Thyroid gland (tissue), 4 donors: Measurements from ENCODE around the gene EMID1. TPM values are rescaled to one million over a fixed set of nuclear protein-coding genes. Genes with fewer than 3 reads are reported as not detected.

Experiments used
- DNase-seq, 2 donors: peaks; one replicate each; pipeline ENCODE4 v3.0.0-alpha.2; 2019
- H3K27ac ChIP-seq, 3 donors: fragments of 200-600 bp; sonication (generic); 1 replicate in 2 of 3; 2 replicates in 1 of 3; pipeline ENCODE4 v1.5.1; 2016 to 2019; ENCODE audit warnings: mild to moderate bottlenecking in 1 of 3, moderate library complexity in 1 of 3
- H3K27me3 ChIP-seq: fragments of 200-600 bp; sonication (generic); one replicate; pipeline ENCODE4 v1.5.1; 2019
- H3K36me3 ChIP-seq, 2 donors: fragments of 200-600 bp; sonication (generic); one replicate each; pipeline ENCODE4 v1.5.1; 2016 to 2019
- H3K4me1 ChIP-seq, 2 donors: fragments of 200-600 bp; sonication (generic); one replicate each; pipeline ENCODE4 v1.5.1; 2017 to 2019
- H3K4me3 ChIP-seq, 3 donors: fragments of 200-600 bp; sonication (generic); replicated peaks in 1 of 3; 1 replicate in 2 of 3; 2 replicates in 1 of 3; pipeline ENCODE4 v1.5.1; 2016; ENCODE audit warnings: mild to moderate bottlenecking in 1 of 3
- H3K9me3 ChIP-seq: fragments of 200-600 bp; sonication (generic); one replicate; pipeline ENCODE4 v1.5.1; 2017
- CTCF ChIP-seq, 6 experiments: fragments of 200-600 bp in 3 of 6; fragments of 450-650 bp in 3 of 6; sonication (generic) in 3 of 6; IDR thresholded peaks; one replicate each; pipeline ENCODE4 v1.5.1; 2016 to 2019; ENCODE audit warnings: antibody characterized with exemption in 6 of 6, mild to moderate bottlenecking in 2 of 6, inconsistent platforms in 1 of 6, moderate library complexity in 1 of 6
- POLR2A ChIP-seq, 2 donors: fragments of 450-650 bp; IDR thresholded peaks; one replicate each; pipeline ENCODE4 v1.6.1; 2017; ENCODE audit warnings: antibody characterized with exemption in 2 of 2, mild to moderate bottlenecking in 2 of 2, moderate library complexity in 1 of 2
- WGBS, 2 donors: methylation state at CpG; one replicate each; pipeline ENCODE4 v1.1.5; 2017; 5-methylcytosine and 5-hydroxymethylcytosine counted together
- intact Hi-C: fragments of 100-400 bp; cut with DNase I; formaldehyde crosslinking; loops from one replicate; pipeline ENCODE4 v1.15.1; 2023
- total RNA-seq, 4 donors: library from RNA; depleted of rRNA; stranded (reverse); fragments of >200 nt; gene quantifications; one replicate each; pipeline ENCODE4 v1.2.3, GENCODE V29; 2016

Gene EMID1
- total RNA-seq, 4 donors from 2014 or later = 14.0 to 55.9 (median 19.0) TPM

GRCh38 chr22:29292379-29292778 is 86.7 kb downstream of the EMID1 start:
- DNase-seq = no peak
- Histone ChIP-seq H3K4me3 (no peak overlapping the region), H3K9me3 (no peaks in the 10 kb centered on the region), H3K4me1 (no peaks in the 10 kb centered on the region), H3K27ac (no peak overlapping the region), H3K27me3 (no peaks in the 10 kb centered on the region), H3K36me3 (peaks cover 87 to 94% of the 10 kb centered on the region in 2 donors)
- no peak for TF ChIP-seq POLR2A (IDR thresholded peaks at IDR 0.05)
- TF ChIP-seq CTCF (IDR thresholded peaks at IDR 0.05) = no peak
- intact Hi-C loops = no loop called here

- no peak for TF ChIP-seq CTCF (IDR thresholded peaks at IDR 0.05)
- TF ChIP-seq POLR2A (IDR thresholded peaks at IDR 0.05) = no peak
- DNase-seq = no peak
- WGBS, 2 donors = 76 to 83% methylated on average over 8 of the region's 8 CpGs
- Histone ChIP-seq H3K4me1 (peaks cover 0 to 5% of the 10 kb centered on the region in 2 donors), H3K9me3 (no peaks in the 10 kb centered on the region), H3K36me3 (peaks cover 64 to 72% of the 10 kb centered on the region in 2 donors), H3K4me3 (no peak overlapping the region), H3K27me3 (no peaks in the 10 kb centered on the region), H3K27ac (no peak overlapping the region)
- intact Hi-C loops = no loop called here
Measured at GRCh38 chr22:29298641-29299040, 92.9 kb downstream of the EMID1 start.

GRCh38 chr22:29299136-29299900 is 93.6 kb downstream of the EMID1 start:
- H3K4me3 ChIP-seq = no peak overlapping the region
- DNase-seq = no peak
- WGBS, 2 donors = 91 to 93% methylated on average over 18 to 19 of the region's 19 CpGs
- no peaks in the 10 kb centered on the region for H3K9me3 ChIP-seq
- peaks cover 57 to 65% of the 10 kb centered on the region in 2 donors for H3K36me3 ChIP-seq
- TF ChIP-seq POLR2A (IDR thresholded peaks at IDR 0.05) = no peak
- no peak for TF ChIP-seq CTCF (IDR thresholded peaks at IDR 0.05)
- peaks cover 0 to 5% of the 10 kb centered on the region in 2 donors for H3K4me1 ChIP-seq
- intact Hi-C loops = no loop called here
- no peaks in the 10 kb centered on the region for H3K27me3 ChIP-seq
- H3K27ac ChIP-seq = no peak overlapping the region

- TF ChIP-seq POLR2A (IDR thresholded peaks at IDR 0.05) = no peak
- TF ChIP-seq CTCF (IDR thresholded peaks at IDR 0.05) = no peak
Measured at GRCh38 chr22:29300467-29300806, 94.7 kb downstream of the EMID1 start.

GRCh38 chr22:29300807-29301601 is 95.3 kb downstream of the EMID1 start:
- H3K4me1 ChIP-seq = peaks cover 0 to 8% of the 10 kb centered on the region in 2 donors
- H3K36me3 ChIP-seq = peaks cover 45 to 48% of the 10 kb centered on the region in 2 donors
- TF ChIP-seq POLR2A (IDR thresholded peaks at IDR 0.05) (no peak), CTCF (IDR thresholded peaks at IDR 0.05) (no peak)
- 81 to 83% methylated on average over 10 of the region's 10 CpGs for WGBS, 2 donors
- intact Hi-C loops = no loop called here
- no peak overlapping the region for H3K27ac ChIP-seq
- H3K27me3 ChIP-seq = no peaks in the 10 kb centered on the region
- DNase-seq = no peak
- no peaks in the 10 kb centered on the region for H3K9me3 ChIP-seq
- H3K4me3 ChIP-seq = no peak overlapping the region

More at GRCh38 chr22:29300467-29300806, 94.7 kb downstream of the EMID1 start:
- Histone ChIP-seq H3K36me3 (peaks cover 50 to 54% of the 10 kb centered on the region in 2 donors), H3K27me3 (no peaks in the 10 kb centered on the region), H3K4me3 (no peak overlapping the region), H3K4me1 (peaks cover 0 to 5% of the 10 kb centered on the region in 2 donors), H3K9me3 (no peaks in the 10 kb centered on the region), H3K27ac (no peak overlapping the region)
- intact Hi-C loops = no loop called here
- no peak for DNase-seq
- WGBS, 2 donors = 77 to 79% methylated on average over 4 of the region's 4 CpGs
